Measurements from ENCODE around the gene ATAD3C. TPM values are rescaled to one million over a fixed set of nuclear protein-coding genes. Genes with fewer than 3 reads are reported as not detected.

The ATAD3C gene
- total and polyA plus RNA-seq, 12 donors: under 0.01 to 1.4 (median 0.69) TPM; not detected in 3

DNA sequence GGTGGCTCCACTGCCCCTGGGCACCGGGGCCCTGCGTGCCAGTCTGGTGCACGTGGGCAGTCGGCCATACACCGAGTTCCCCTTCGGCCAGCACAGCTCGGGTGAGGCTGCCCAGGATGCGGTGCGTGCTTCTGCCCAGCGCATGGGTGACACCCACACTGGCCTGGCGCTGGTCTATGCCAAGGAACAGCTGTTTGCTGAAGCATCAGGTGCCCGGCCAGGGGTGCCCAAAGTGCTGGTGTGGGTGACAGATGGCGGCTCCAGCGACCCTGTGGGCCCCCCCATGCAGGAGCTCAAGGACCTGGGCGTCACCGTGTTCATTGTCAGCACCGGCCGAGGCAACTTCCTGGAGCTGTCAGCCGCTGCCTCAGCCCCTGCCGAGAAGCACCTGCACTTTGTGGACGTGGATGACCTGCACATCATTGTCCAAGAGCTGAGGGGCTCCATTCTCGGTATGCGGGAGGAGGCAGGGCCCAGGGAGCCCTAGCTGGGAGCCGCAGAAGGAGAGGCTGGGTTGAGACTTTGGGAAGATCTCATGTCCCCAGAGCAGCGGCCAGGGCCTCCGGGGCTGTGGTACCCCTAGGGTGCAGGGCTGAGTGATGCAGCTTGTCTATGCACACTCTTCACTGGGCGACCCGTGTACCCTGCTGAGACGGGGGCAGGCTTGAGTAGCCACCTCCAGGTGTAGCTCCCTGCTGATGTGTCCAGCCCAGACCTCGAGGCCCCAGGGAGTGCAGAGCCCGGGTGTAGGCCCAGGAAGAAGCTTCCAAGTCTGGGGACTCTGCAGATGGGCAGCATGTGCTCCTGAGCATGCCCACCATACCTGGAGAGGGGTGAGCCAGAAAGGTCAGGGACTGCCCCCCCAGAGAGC, 12.2 kb upstream of the ATAD3C start:
- Histone ChIP-seq H3K27me3 (no peaks in the 10 kb centered on the region), H3K36me3 (replicated peaks in 1 of 2) (no peaks in the 10 kb centered on the region), H3K4me1 (replicated peaks in 1 of 2) (peaks cover 12 to 27% of the 10 kb centered on the region in 2 donors), H3K9me3 (replicated peaks in 1 of 3) (no peaks in the 10 kb centered on the region), H3K4me3 (no peak overlapping the region), H3K27ac (no peak overlapping the region)
- DNase-seq: peak in 1 of 7 donors; percentile 18
- TF ChIP-seq, protein P1, sequence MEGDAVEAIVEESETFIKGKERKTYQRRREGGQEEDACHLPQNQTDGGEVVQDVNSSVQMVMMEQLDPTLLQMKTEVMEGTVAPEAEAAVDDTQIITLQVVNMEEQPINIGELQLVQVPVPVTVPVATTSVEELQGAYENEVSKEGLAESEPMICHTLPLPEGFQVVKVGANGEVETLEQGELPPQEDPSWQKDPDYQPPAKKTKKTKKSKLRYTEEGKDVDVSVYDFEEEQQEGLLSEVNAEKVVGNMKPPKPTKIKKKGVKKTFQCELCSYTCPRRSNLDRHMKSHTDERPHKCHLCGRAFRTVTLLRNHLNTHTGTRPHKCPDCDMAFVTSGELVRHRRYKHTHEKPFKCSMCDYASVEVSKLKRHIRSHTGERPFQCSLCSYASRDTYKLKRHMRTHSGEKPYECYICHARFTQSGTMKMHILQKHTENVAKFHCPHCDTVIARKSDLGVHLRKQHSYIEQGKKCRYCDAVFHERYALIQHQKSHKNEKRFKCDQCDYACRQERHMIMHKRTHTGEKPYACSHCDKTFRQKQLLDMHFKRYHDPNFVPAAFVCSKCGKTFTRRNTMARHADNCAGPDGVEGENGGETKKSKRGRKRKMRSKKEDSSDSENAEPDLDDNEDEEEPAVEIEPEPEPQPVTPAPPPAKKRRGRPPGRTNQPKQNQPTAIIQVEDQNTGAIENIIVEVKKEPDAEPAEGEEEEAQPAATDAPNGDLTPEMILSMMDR (IDR thresholded peaks at IDR 0.05): no peak
- no peak for TF ChIP-seq POLR2A (IDR thresholded peaks at IDR 0.05)
- WGBS, 4 donors: 77 to 95% (median 80%) methylated on average over 2 to 31 of the region's 31 CpGs
- intact Hi-C loops (cut with DNase I): no loop called here

DNA sequence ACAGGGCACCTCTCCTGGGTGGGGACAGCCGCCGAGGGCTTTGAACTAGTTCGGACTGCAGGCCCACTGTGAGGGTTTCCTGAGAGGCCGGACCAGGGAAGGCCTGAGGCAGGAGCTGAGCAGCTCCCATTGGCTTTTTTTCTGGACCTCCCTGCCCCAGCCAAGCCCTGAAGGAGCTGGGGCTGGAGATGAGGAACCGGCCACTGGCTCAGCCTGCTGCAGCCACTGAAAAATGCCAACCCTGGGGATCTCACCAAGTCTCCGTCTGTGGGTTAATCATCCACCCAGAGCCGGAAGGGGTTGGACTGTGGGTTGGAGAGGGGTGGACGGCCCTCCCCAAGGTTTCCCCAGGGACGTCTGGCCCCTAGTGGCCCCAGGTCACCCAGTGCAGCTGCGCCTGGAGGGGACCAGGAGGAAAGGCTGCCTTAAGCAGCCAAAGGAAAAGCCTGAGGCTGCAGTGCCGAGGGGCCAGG, 11.5 kb upstream of the ATAD3C start:
- no peaks in the 10 kb centered on the region for H3K27me3 ChIP-seq
- H3K9me3 ChIP-seq (replicated peaks in 1 of 3): no peaks in the 10 kb centered on the region
- TF ChIP-seq, protein P1 (IDR thresholded peaks at IDR 0.05): no peak
- TF ChIP-seq POLR2A (IDR thresholded peaks at IDR 0.05): no peak
- no peaks in the 10 kb centered on the region for H3K36me3 ChIP-seq (replicated peaks in 1 of 2)
- no peak overlapping the region for H3K4me3 ChIP-seq
- H3K27ac ChIP-seq: no peak overlapping the region
- WGBS, 4 donors: 51 to 72% (median 65%) methylated on average over 6 to 11 of the region's 11 CpGs
- intact Hi-C loops (cut with DNase I): no loop called here
- peaks cover 12 to 27% of the 10 kb centered on the region in 2 donors for H3K4me1 ChIP-seq (replicated peaks in 1 of 2)
- no peak for DNase-seq

DNA sequence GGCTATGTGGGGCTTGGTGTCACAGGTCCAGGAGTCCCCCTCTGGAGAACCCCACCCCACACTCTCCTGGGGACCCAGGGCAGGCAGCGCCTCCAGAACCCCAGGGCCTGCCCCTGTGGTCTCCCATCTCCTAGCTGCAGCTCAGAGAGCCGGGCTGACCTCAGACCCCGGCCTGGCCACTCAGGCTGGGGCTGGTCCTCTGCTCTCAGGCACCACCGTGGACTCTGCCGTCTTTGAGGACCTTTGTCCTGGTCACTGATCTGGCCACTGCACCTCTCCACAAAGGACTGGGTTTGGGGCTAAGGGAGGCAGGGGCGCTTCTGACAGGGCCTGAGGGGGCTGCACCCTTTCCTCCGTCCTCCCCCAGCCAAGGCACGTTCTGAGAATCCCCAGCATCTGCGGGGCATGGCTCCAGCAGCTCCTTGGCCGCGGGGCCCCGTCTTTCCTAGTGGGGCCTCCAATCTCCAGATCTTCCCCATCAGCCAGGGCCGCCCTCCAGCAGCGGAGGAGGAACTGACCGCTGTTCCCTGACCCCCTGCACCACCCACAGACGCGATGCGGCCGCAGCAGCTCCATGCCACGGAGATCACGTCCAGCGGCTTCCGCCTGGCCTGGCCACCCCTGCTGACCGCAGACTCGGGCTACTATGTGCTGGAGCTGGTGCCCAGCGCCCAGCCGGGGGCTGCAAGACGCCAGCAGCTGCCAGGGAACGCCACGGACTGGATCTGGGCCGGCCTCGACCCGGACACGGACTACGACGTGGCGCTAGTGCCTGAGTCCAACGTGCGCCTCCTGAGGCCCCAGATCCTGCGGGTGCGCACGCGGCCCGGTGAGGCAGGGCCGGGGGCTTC, 10.7 kb upstream of the ATAD3C start:
- Histone ChIP-seq H3K9me3 (replicated peaks in 1 of 3) (no peaks in the 10 kb centered on the region), H3K36me3 (replicated peaks in 1 of 2) (no peaks in the 10 kb centered on the region), H3K4me1 (replicated peaks in 1 of 2) (peaks cover 12 to 27% of the 10 kb centered on the region in 2 donors), H3K27ac (no peak overlapping the region), H3K27me3 (no peaks in the 10 kb centered on the region), H3K4me3 (no peak overlapping the region)
- TF ChIP-seq, protein P1 (IDR thresholded peaks at IDR 0.05): no peak
- TF ChIP-seq POLR2A (IDR thresholded peaks at IDR 0.05): no peak
- DNase-seq: no peak
- intact Hi-C loops (cut with DNase I): no loop called here
- WGBS, 4 donors: 84 to 95% (median 85%) methylated on average over 11 to 45 of the region's 45 CpGs

Data from adrenal gland (tissue), 12 donors.